NK-92 treated with Interleukin-12 subunit alpha and Interleukin-12 subunit beta, amount 100 ng/mL, for 24 hours (cell line): ENCODE data around the gene ZNF384.
A peak's percentile ranks its signal among the peaks of the same experiment; 100 is the strongest.
"Not testable (repeated sequence)": the region's sequence is repeated elsewhere in the genome, so short reads cannot be mapped to it uniquely, and the experiment has no call there.

Experiments used
- DNase-seq: peaks from one replicate; lab custom pipeline; 2025; lab: John Stamatoyannopoulos, UW

The ZNF384 gene

GRCh38 chr12:6688999-6689882, at the start of gene ZNF384:
Gene ZNF384 (minus strand): TSS chr12:6689375. CDS start chr12:6679520, 9,855 bp downstream.
- peak; percentile 96 for DNase-seq

- DNase-seq, result no peak
Observed at GRCh38 chr12:6736754-6737153, 47.6 kb upstream of the ZNF384 start.

- peak; percentile 15 for DNase-seq
Observed at GRCh38 chr12:6735448-6736191, 46.4 kb upstream of the ZNF384 start.

GRCh38 chr12:6734506-6735387, 45.6 kb upstream of the ZNF384 start:
- DNase-seq, result no peak

- DNase-seq, result no peak
Observed at GRCh38 chr12:6730169-6730568, 41.0 kb upstream of the ZNF384 start.

GRCh38 chr12:6729186-6729585, 40.0 kb upstream of the ZNF384 start:
- no peak for DNase-seq

GRCh38 chr12:6725350-6725749, 36.2 kb upstream of the ZNF384 start:
- no peak for DNase-seq

- DNase-seq, result no peak
Observed at GRCh38 chr12:6724409-6724797, 35.2 kb upstream of the ZNF384 start.

GRCh38 chr12:6723607-6724408, 34.6 kb upstream of the ZNF384 start, which contains the start of gene COPS7A:
Gene COPS7A (plus strand): TSS chr12:6724046. CDS start chr12:6724657, 611 bp downstream.
- DNase-seq, result peak; percentile 89

GRCh38 chr12:6722863-6723262, 33.7 kb upstream of the ZNF384 start:
- no peak for DNase-seq

GRCh38 chr12:6716874-6717437, 27.8 kb upstream of the ZNF384 start:
- no peak for DNase-seq

- not testable (repeated sequence) for DNase-seq
Observed at GRCh38 chr12:6716031-6716873, 27.1 kb upstream of the ZNF384 start.

GRCh38 chr12:6708960-6709394, 19.8 kb upstream of the ZNF384 start:
- no peak for DNase-seq

GRCh38 chr12:6708351-6708750, 19.2 kb upstream of the ZNF384 start:
- DNase-seq, result not testable (repeated sequence)

GRCh38 chr12:6703631-6704030, 14.5 kb upstream of the ZNF384 start:
- no peak for DNase-seq

- DNase-seq, result no peak
Observed at GRCh38 chr12:6701078-6701768, 12.0 kb upstream of the ZNF384 start.

- no peak for DNase-seq
Observed at GRCh38 chr12:6700646-6701051, 11.5 kb upstream of the ZNF384 start, which contains the start of gene PIANP. Gene PIANP (minus strand): TSS chr12:6700815. CDS start chr12:6698061, 2,754 bp downstream.

GRCh38 chr12:6699989-6700645, 10.9 kb upstream of the ZNF384 start:
- DNase-seq, result no peak
